GM18867 (cell line): Measurements from ENCODE around the gene MDP1.

Source experiments
- ATAC-seq: cut with Tn5 transposase; IDR thresholded peaks from one replicate; pipeline ENCODE4 v1.9.1; 2021; ENCODE audit warnings: mild to moderate bottlenecking, moderate library complexity; ENCODE audit not compliant: unreplicated experiment

Gene MDP1

DNA sequence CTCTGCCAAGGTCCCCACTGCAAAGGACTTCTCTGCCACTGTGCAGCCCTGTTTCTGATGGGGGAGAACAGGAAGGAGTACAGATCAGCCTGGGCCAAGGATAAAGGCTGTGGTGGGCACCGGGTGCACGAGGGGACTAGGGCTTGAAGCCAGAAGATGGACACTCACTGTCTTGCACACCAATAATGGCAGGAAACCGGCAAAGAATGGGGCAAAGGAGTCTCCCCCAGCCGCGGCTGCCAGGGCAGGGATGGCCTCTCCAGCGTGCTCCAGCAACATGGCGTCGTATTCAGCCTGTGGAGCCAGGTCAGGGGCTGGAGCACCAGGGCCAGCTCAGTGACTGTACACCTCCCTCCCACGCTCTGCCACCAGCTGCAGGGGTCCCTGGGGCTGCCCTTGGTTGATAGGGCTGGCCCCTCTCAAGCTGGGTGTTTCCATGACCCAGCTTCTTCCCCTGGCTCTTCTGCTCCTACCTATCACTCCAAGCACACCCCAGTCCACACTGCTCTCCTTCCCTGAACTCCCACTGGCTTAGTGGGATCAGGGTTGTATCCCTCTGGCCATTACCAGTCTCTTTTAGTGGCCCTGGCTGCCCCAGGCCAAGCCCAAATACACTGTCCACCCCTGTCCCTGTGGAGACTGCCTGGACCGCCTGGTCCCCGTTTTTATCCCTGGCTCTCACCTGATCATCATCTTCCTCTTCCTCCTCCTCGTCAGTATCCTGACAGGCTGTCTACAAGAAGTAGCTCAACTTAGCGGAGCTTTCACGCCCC lies 33.6 kb downstream of the MDP1 start:
- ATAC-seq: no peak

DNA sequence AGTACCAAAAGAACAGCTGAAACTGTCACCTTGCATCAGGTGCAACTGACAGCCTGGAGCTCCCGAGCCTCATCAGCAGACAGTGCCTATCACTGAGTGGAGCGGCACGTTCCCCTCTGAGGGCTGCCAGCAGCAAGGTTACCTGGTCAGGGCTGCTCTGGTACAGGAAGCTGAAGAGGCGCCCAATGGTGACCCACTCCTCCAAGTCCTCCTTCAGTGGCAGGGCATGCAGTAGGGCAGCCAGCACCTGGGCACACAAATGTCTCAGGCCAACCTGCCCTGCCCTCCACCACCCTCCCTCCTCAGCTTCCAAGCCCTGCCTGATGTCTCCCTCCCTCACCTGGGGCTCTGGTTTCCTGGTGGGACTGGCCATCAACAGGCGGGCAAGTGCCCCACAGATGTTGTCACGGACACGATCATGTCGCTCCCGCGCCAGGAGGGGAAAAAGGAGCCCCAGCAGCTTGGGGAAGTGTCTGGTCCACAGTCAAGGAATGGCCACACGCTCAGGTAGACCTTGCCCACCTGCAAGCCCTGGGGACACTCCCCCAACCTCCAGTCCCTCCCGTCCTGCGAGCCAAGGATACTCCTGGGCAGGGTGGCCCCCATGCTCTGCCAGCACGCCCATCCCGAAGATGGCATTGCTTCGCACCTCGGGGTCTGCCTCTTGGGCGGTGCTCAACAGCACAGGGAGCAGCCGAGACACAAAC lies 34.3 kb downstream of the MDP1 start:
- no peak for ATAC-seq

DNA sequence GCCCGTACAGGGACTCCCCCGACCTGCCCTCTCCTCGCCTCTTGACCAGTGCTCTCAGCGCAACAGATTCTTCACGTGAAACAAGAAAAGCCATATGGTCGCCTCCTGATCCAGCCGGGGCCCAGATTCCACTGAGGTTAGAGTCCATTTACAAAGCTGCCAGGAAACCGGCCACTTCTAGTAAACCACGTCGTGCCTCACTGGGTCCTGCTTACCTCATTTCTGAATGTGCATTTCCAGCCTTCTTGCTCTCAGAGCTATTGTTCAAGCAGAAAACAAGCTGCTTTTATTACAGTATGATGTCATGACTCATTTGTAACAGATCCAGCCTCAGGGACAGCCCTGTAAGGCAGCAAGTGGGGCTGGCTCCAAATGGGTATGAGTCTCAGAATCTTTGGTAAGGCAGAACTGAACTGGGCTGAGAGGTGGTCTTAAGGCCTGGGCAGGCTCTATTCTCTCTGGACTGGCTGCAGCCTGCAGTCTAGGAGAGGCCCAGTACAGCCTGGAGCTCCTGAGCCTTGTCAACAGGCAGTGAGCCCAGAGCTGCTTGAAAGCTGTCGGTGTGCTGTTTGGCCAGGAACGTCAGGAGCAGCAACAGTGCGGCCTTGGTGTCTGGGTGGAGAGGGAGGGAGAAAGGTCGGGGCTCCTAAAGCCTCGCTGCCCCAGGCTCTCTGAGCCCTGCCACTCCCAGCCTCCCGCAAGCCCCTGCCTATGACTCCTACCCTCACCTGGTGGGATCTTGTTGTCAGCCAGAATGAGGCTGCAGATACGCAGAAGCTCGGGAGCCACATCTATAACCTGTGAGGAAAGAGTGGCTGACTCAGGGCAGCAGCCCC lies 35.7 kb downstream of the MDP1 start:
- no peak for ATAC-seq

DNA sequence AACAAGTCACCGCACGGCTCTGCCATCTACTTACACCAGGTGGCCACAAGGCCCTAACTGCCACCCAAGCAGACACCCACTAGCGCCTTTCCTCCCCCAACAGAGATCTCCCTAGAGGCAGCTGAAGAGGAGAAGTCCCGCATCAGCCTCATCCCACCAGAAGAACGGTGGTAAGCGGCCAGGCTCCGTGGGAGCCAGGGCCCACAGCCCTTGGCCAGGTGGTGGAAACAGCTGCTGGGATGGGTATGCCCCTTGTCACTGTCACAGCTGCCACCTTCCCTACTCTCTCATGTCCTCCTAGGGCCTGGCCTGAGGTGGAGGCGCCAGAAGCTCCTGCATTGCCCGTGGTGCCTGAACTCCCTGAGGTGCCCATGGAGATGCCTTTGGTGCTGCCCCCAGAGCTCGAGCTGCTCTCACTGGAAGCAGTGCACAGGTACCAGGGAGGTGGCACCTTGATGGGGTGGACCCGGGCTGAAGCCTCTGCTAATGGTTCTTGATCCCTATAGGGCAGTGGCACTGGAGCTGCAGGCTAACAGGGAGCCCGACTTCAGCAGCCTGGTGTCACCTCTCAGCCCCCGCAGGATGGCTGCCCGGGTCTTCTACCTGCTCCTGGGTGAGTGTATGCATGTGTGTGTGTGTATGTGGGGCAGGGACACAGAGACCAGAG lies 36.4 kb downstream of the MDP1 start:
- ATAC-seq: no peak

DNA sequence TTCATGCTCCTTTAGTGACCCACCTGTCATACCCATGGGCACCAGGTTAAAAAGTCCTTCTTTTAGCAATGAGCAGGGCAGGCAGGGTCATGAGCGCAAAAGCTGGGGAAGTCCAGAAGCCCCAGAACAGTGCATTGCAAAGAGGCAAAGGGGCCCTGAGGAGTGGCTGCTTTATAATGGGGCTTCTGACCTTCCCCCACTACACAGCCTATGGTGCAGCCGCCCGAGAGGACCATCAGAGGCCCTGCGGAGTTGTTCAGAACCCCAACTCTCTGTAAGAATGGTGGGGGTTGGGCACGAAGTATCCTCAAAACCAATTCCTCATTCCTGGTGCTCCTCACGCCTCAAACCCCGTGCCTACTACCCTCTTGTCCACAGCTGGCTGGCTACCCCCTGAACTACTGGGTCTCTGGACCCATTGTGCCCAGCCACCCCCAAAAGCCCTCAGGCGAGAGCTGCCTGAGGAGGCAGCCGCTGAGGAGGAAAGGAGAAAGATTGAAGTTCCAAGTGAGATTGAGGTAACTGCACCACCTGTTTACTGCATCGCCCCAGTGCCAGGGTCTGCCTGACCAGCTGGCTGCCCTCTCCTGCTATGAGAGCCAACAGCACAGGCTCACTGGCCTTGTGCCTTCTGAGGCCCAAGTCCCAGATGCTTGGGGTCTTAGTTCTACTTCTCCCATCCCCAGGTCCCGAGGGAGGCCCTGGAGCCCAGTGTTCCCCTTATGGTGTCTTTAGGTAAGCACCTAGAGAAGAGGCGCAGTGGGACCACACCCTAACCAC lies 37.3 kb downstream of the MDP1 start:
- no peak for ATAC-seq

DNA sequence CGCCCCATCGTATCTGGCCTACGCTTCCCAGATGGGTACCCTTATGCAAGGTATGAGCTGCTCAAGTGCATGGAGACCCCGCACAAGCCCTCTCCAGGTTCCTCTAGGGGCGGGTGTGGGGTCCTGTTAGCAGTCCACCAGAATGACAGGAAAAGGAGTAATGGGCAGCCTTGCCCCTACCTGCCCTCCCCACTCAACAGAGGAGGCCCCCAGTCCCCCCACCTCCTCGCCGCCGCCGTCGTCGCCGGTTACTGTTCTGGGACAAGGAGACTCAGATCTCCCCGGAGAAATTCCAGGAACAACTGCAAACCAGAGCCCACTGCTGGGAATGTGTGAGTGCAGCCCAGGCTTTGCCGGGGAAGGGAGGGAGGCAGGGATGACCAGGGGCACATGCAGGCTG lies 38.0 kb downstream of the MDP1 start:
- no peak for ATAC-seq

DNA sequence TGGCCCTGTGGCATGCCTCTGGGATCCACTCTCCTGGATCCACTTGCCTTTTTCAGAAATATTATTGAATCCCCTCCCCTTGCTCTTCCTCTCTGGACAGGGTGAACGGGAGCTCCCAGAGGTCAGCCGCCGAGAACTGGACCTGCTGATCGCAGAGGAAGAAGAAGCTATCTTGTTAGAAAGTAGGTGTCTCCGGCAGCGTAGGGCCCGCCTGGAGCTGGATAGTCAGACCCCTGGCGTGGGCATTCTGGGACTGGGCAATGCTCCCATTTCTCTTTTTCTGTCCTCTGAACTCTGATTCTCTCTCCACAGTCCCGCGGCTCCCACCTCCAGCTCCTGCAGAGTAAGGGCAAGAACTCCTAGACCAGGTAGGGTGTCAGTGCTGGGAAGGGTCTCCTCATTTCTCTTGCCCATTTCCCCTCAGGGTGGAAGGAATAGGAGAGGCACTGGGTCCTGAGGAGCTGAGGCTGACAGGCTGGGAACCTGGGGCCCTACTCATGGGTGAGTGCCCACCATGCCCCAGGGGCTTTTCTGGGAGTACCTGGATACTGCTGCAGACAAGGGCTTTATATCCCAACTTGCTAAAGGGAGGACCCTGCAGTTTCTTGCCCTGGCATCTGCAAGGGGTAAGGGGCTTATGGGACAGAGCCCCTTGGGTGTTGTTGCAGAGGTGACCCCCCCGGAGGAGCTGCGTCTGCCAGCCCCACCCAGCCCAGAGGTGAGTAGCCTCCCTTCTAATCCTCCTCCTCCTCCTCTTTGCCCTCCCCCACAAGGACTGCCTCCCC lies 38.6 kb downstream of the MDP1 start:
- no peak for ATAC-seq

DNA sequence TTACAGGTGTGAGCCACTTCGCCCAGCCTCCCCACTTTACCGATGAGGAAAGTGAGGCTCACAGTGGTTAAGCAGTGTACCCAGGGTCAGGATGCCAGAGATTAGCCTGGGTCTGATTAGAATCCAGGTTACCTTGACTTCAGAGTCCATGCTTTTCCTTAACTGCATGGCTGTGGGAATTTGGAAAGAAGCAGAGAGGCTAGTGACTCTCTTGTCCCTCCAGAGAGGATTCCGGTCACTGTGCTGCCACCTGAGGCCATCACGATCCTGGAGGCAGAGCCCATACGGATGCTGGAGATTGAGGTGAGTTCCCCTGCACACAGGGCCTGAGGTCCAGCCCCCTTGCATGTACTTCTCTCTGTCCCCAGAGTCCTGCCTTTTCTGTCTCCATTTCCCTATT lies 39.3 kb downstream of the MDP1 start:
- no peak for ATAC-seq

DNA sequence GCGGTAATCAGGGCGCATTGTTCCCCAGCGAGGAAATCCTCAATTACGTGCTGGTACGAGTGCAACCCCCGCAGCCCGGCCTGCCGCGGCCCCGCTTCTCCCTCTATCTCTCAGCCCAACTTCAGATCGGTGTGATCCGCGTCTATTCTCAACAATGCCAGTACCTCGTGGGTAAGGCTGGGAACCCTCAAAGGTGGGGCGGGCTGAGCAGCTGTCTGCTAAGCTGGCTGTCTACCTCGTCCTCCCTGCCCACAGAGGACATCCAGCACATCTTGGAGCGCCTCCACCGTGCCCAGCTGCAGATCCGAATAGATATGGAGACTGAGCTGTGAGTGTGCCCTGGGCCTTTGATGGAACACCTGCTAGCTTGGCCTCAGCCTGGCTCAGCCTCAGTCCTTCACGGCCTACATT lies 43.0 kb downstream of the MDP1 start:
- no peak for ATAC-seq

DNA sequence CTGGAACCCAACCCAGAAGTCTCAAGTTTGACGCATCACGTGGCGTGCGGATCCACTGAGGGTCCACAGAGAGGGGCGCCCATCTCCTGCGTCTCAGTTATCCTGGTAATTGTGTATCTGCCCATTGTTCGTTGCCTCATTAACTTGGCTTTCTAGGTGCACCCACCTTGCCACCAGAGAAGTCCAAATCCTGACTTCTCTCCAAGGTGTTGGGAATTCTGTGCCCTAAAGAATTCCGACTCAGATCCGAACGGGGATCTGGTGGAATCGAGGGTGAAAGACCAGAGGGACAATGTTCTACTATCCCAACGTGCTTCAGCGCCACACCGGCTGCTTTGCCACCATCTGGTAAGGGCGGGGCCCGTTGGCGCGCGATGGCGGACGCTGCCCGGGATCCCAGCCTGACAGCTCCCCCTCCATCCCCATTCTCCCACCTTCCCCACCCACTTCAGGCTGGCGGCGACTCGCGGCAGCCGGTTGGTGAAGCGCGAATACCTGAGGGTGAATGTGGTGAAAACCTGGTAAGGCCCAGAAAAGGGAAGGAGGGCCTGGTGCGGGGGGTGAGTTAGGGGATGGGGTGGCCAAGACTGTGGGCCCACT lies 43.5 kb downstream of the MDP1 start:
- no peak for ATAC-seq

DNA sequence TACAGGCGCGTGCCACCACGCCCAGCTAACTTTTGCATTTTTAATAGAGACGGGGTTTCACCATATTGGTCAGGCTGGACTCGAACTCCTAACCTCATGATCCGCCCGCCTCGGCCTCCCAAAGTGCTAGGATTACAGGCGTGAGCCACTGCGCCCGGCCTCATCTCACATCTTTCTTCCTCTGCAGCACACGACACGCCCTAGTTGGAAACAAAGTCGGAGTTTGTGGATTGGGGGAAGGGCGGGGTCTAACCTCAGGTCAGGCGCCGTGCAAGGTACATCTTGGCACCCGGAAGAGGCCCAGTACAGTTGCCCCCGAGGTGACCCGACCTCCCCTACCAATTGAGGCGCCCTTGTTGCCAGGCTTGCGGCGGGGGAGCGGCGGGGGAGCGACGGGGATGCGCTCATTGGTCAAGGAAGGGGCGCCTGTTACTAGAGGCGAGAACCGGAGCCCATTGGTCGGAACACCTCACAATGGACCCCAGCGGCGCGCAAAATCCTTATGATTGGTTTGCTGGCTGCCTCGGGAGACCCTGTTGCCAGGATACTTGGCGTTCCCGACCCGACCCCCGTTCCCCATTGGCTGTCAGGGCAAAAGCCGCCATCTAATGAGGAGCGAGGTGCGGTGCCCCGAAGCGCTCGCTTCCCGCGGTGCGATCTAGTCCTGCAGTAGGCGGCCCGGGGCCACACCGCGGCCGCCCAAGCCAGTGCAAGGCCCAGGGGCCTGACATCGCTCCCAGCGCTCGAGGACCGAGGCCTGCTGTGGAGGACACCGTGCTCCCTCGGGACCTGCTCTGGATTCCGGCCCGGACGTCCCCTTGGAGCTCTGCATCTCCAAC lies 44.2 kb downstream of the MDP1 start, which contains the start of gene REC8:
TSS of gene REC8 (plus strand) at position 659 of the 839 bp plus-strand sequence. CDS start 473 bp downstream, outside the sequence.
- ATAC-seq: no peak

DNA sequence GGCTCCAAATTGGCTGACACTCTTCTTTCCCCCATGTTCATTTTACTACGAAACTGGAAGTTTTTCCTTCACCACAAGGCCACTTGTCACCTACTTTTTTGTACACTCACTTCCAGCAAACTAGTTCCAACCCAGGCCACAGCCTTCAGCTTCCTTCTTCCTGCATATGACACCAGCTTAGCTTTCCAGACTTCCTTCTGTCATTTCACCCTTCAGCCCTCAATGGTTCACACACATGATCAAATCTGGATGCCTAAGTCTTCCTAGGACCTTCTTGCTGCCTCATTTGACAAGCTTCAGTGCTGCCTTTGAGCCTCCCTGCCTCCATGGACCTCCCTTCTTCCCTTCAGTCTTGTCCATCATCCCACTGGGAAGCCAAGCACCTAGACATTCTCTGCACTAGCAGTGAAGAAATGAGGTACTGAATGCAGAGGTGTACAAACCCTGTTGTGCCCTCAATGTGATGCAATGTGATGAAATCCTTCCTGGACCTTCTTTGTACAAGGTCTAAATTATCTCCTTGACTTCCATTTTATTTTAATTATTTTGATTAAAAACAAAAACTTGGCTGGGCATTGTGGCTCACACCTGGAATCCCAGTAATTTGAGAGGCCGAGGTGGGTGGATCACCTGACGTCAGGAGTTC lies 48.3 kb downstream of the MDP1 start:
- no peak for ATAC-seq

DNA sequence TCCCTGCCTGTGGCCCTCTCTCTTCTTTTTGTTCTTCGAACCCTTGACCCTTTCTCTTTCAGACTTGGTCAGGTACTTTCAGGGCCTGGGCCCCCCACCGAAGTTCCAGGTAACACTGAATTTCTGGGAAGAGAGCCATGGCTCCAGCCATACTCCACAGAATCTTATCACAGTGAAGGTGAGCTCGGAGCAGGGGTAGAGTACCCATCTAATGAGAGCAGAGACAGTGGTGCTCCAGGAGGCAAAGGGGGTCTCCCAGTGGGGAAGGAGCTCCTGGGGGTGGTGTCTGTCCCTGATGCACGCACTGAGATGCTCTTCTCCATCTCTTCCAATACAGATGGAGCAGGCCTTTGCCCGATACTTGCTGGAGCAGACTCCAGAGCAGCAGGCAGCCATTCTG lies 50.1 kb downstream of the MDP1 start:
- no peak for ATAC-seq

DNA sequence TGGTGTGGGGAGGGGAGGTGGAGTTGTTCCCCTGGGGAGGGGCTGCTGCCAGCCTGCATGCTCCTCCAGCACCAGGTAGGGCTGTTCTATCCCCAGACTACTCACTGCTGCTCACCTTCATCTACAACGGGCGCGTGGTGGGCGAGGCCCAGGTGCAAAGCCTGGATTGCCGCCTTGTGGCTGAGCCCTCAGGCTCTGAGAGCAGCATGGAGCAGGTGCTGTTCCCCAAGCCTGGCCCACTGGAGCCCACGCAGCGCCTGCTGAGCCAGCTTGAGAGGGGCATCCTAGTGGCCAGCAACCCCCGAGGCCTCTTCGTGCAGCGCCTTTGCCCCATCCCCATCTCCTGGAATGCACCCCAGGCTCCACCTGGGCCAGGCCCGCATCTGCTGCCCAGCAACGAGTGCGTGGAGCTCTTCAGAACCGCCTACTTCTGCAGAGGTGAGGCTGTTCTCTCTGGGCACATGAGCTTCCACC lies 51.3 kb downstream of the MDP1 start:
- no peak for ATAC-seq
